Measurements from ENCODE around the gene ZP2.

DNA sequence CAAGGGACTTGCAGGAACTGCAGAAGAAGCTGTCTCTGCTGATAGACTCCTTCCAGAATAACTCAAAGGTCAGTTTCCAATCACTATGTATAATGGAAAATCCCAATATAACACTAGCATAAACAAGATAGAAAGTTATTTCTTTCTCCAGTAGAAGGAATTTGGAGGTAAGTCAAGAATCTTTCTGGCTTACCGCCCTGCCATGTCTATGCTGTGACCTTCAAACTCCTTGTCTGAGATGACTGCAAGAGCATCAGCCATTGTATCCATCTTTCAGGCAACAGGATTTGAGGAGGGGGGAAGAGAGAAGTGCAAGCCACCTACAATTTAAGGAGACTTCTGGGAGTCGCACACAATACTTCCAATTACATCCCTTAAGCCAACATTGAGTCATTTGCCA is 50.2 kb downstream of the ZP2 start:
- TF ChIP-seq, protein P1, sequence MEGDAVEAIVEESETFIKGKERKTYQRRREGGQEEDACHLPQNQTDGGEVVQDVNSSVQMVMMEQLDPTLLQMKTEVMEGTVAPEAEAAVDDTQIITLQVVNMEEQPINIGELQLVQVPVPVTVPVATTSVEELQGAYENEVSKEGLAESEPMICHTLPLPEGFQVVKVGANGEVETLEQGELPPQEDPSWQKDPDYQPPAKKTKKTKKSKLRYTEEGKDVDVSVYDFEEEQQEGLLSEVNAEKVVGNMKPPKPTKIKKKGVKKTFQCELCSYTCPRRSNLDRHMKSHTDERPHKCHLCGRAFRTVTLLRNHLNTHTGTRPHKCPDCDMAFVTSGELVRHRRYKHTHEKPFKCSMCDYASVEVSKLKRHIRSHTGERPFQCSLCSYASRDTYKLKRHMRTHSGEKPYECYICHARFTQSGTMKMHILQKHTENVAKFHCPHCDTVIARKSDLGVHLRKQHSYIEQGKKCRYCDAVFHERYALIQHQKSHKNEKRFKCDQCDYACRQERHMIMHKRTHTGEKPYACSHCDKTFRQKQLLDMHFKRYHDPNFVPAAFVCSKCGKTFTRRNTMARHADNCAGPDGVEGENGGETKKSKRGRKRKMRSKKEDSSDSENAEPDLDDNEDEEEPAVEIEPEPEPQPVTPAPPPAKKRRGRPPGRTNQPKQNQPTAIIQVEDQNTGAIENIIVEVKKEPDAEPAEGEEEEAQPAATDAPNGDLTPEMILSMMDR (IDR thresholded peaks at IDR 0.05): no peak
- TF ChIP-seq POLR2A (IDR thresholded peaks at IDR 0.05): peak in 1 of 2 donors; percentile 46
